GM21381 (cell line): ENCODE data around the gene RUFY1.
A peak's percentile ranks its signal among the peaks of the same experiment; 100 is the strongest.
"Not testable (repeated sequence)": the region's sequence is repeated elsewhere in the genome, so short reads cannot be mapped to it uniquely, and the experiment has no call there.

ENCODE experiments used
- ATAC-seq: cut with Tn5 transposase; IDR thresholded peaks from one replicate; pipeline ENCODE4 v1.9.1; 2021; ENCODE audit warnings: mild to moderate bottlenecking, moderate library complexity; ENCODE audit not compliant: unreplicated experiment

RUFY1 gene

DNA sequence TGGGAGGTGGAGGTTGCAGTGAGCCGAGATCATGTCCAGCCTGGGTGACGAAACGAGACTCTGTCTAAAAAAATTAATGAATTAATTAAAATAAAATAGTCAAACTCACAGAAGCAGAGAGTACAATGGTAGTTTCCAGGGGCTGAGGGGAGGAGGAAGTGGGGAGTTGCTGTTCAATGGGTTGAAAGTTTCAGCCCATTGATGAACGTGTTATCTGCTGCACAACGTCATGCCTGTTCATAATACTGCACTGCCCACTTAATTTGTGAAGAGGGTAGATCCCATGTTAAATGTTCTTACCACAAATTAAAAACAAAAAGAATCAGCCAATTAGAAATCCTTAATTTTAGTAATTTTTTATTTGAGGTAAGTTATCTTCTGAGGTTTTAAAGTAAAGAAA, 16.4 kb upstream of the RUFY1 start:
- ATAC-seq: peak; percentile 62

DNA sequence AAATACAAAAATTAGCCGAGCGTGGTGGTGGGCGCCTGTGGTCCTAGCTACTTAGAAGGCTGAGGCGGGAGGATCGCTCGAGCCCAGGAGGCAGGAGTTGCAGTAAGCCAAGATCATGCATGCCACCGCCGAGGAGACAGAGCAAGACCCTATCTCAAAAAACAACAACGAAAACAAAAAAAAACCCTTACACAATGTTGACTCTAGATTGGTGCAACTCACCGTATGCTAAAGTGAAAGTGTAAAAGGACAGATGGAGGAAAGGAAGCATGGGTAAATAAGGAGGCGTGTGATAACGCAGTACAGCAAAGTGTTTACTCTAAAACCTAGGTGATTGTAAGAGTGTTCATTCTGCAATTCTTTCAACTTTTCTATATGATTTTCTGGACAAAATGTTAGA, 15.9 kb upstream of the RUFY1 start:
- ATAC-seq: no peak

DNA sequence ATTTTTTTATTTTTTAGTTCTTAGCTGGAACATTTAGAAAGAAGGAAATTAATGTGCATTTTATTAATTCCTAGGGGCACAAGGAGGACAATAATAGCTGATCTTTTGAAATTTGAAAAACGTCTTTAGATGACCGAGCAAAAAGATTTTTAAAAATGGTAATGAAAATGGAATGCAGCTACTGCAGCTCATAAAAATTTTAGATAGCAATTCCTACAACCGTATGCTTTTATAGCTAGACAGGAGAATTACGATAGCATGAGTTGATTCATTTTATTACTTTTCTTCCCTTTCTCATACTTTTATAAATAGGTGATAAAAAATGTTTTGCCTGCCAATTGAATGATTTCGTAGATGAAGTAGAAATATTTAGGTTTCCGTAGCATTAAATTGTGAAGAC, 13.7 kb upstream of the RUFY1 start:
- ATAC-seq: no peak

DNA sequence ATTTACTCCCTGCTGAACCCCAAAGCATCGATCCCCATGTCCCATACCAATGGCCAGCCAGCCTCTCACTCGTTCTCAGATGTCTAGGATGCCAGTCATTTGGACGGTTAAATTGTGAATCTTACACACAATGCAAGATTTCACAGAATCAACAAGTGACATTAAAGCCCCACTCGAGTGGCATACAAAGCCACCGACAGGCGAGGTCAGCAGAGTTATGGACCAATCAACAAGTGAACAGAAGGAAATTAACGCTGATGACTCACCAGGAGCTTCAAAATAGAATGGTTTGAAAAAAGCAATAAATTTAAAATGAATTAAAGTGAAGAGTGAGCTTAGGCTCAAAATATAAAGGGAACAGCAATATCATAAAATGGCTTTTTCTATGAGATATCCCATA, 8.2 kb upstream of the RUFY1 start:
- ATAC-seq: no peak

DNA sequence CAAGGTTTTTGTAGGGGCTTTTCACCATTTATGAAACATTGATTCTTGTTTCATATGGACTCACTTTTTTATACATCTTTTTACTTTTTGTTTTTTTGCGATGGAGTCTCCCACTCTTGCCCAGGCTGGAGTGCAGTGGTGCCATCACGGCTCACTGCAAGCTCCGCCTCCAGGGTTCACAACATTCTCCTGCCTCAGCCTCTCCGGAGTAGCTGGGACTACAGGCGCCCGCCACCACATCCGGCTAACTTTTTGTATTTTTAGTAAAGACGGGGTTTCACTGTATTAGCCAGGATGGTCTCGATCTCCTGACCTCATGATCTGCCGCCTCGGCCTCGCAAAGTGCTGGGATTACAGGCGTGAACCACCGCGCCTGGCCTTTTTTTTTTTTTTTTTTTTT, 7.1 kb upstream of the RUFY1 start:
- ATAC-seq: not testable (repeated sequence)

DNA sequence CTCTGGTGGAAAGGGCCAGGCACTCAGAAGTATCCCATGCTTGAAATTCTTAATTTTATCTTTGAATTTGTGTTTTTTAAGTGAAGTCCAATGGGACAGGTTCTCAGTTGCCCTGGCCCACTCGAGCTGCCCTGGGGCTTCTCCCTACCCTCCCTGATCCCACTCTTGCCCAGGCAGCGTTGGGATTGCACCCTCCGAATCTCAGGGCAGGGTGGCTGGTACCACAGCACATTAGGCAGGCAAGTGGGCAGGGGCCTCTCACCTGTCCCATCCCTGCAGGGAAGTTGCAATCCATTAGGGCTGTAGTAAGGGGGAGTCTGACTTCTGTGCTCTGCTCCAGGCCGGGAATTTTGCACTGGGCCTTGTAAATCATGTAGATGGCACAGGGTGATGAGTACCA, 2.7 kb downstream of the RUFY1 start:
- no peak for ATAC-seq

DNA sequence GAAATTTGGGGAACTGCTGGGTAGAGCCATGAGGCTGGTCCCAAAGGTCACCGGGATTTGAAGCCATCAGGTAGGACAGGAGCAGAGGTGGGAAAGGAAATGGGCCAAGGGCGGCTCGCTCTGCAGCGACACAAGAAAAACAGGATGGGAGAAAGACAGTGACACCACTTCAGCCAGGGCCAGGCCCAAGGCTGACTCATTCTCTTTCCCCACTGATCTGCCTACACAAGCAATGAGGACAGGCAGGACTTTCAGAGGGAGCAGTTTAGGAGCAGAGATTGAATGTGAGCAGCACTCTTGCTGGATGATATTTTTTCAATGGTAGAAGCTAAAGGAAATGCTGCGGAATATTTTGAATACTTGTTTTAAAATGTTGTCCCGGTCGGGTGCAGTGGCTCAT, 3.5 kb downstream of the RUFY1 start:
- no peak for ATAC-seq

DNA sequence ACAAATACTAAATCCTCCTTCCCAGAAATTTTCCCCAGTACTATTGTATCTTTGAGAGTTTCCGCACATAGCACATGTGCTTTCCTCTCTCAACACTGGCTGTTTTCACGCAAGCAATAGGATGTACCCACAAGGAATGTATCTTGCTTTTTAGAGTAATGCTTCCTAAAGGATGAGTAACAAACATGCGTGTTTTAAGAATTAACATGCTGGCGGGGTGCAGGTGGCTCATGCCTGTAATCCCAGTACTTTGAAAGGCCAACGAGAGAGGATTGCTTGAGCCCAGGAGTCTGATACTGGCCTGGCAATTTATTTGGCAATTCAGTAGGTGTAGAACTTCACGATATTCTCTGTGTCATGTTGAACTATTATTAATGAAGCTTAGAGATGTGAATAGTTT, 4.6 kb downstream of the RUFY1 start:
- ATAC-seq: no peak

DNA sequence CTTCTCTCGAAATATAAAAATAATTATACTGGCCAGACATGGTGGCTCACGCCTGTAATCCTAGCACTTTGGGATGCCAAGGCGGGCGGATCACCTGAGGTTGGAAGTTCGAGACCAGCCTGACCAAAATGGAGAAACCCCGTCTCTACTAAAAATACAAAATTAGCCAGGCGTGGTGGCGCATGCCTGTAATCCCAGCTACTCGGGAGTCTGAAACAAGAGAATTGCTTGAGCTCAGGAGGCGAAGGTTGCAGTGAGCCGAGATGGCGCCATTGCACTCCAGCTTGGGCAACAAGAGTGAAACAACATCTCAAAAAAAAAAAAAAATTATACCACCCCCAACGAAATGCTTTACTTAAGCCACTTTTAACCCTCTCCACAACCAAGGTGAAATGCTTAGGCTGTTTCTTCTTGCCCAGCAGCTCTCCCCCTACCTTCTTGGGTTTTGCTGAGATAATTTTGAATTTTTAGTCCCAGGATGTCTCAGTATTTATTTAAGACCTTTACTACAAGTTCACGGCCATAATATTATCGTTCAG, 8.0 kb downstream of the RUFY1 start:
- ATAC-seq: not testable (repeated sequence)

DNA sequence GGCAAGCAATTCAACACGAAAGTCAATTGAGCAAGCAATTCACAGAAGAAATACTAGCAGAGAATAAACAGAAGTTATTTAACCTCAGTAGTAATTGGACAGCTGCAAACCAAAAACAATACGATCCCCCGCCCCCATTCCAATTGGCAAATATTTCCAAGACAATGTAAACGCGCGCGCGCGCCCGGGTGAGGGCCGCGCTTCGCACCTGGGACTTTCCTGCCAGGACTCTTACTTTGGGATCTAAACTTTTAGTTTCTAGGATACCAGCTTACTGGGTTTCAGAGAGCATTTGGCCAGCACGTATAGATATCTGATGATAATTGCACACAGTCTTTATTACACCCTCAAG, 8.6 kb downstream of the RUFY1 start:
- no peak for ATAC-seq

DNA sequence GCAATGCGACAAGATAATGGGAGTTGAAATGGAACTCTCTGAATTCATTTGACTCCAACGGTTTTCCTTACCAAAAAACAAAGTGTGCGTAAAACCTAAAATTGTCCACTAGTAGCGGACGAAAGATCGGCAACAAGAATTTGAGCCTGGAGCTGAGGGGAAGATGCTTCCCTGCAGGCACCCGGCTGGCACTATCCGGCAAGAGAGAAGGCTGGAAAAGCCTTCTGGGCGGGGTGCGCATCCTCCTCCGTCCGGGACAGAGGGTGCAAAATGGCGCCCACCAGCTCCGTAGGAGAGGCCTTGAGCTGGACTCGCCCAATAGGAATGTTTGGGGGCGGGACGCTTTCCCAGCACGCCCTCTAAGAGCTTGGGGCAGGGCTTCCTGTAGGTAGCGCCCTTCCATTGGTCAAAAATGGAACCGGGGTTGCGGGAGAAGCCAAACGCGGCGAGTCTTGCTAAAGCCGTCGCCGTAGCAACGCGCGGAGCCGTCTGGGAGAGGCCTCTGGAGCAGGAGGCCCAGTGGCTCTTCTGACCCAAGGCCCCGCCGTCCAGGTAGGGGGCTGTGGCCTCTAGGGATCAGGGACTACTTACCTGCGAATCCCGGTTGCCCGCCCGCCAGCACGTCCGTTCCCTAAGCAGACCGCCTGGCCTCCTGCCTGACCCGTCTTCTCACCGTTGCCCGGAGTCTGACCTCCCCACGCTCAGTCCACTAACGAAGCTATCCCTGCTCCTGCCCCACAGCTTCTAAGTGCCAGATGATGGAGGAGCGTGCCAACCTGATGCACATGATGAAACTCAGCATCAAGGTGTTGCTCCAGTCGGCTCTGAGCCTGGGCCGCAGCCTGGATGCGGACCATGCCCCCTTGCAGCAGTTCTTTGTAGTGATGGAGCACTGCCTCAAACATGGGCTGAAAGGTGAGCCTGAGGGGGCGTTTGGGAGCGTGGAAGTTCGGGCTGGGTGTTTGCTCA, 9.2 kb downstream of the RUFY1 start:
- peak; percentile 98 for ATAC-seq

DNA sequence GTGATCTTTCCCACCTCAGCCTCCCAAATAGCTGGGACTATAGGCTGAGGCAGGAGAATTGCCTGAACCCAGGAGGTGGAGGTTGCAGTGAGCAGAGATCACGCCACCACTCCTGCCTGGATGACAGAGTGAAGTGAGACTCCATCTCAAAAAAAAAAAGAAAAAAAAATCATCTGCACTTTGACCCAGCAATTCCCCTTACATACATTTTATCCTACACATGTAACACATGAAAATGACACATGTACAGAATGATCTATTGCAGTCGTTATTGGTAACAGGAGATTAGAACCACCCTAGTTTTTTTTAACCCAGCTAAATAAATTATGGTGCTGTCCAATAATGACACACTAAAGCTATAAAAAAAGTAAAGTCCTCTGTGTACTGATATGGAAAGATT, 14.2 kb downstream of the RUFY1 start:
- no peak for ATAC-seq

DNA sequence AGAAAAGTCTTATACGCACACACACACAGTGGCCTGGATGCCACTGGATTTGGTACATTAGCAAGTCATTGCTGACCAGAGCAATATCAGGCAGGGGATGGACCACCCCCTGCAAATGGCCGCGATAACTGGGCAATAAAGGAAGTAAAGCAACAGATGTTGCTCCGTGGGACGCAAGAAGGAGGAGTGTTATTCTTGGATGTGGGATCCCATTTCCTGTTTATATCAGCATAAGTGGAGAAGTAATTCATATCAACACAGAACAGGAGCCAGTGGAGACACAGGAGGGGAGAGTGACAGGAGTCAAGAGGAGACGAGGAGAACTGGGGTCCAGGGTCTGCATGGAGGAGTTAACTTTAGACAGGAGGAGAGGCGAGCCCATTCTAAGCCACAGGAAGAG, 18.4 kb downstream of the RUFY1 start:
- no peak for ATAC-seq

DNA sequence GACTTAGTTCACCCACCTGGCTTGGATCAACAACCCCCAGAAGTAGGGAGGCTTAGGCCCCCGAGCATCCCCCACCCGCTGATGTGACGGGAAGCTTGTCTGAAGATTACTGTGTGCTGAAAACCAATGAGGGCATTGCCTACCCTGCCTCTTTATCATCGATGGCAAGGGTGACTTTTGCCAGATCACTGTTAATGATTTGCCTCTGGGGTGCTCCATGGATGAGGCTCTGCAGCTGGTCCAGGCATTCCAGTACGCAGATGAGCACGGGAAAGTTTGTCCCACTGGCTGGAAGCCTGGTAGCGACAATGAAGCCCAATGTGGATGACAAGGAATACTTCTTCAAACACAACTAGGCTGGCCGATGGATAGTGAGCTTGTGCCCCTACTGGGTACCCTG, 22.0 kb downstream of the RUFY1 start:
- no peak for ATAC-seq

DNA sequence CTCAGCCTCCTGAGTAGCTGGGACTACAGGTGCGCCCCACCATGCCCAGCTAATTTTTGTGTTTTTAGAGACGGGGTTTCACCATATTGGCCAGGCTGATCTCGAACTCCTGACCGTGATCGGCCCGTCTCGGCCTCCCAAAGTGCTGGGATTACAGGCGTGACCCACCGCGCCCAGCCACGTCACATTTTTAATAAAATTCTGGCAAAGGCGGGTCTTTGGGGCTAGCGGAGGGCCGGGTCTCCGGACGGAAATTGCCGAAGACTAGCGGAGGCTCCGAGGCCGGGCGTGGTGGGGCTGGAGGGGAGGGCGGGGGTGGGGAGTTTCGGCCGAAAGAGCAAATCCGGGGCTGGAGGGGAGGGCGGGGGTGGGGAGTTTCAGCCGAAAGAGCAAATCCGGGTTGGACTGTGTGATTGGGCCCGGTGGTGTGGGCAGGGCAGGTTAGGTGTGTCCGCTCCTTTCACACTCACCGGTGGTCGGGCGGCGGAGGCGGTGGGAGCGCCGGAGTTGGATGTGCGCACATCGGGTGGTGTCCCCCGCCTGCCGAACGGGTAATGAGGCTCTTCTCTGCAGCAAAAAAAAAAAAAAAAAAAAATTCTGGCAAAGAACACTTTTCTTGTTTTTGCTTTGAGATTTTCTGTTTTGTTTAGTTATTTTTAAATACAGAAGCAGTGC, 27.1 kb downstream of the RUFY1 start:
- no peak for ATAC-seq

DNA sequence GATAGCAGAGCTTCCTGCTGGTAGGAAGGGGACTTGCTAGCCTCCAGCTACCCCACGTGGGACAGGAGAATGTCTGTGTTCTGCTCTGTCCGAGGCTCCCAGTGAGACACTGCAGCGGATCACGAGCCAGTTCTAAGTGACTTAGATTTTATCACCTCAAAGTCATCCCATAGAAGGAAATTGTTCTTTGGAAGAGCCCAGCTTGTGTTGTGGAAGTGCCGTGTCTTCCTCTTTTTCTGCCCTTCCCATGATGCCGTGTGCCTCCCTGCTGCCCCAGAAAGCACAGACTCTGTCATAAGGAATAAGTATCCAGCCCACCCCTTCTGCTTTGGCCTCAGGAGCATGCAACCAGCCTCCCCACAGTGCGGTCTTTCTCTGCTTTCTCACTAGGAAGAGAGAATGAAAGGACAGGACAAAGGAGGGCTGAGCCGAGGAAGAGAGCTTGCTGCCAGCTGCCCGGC, 35.6 kb downstream of the RUFY1 start:
- ATAC-seq: no peak

DNA sequence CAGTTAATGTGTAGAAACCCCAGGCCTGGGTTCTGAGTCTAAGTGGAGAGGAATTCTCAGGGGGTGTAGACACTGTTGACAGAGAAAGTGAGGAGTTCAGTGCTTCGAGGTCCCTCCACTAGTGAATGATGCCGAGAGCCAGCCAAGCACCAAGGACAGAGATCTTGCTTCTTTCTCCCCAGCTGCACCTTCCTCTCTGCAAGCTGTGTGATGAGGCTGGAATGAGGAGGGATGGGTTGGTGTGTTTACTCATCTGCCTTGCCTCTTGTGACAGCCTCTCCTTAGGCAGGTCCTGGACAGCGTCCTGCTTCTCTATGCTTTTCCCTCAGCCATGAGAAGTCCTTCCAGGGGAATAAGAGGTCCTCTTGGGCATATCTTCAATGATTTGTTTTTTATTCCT, 37.8 kb downstream of the RUFY1 start:
- ATAC-seq: no peak

DNA sequence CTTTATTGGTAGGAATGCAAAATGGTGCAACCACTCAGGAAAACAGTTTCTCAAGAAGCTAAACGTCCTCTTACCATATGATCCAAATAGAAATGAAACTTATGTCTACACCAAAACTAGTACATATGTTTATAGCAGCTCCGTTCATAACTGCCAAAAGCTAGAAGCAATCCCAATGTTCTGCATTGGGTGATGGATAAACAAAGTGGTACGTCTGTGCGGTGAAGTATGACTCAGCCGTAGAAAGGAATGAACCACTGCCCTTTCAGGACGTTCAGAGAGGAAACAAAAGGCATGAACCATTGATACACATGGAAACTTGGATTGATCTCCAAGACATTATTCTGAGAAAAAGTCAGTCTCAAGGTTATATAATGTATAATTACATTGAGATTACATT, 45.6 kb downstream of the RUFY1 start:
- ATAC-seq: no peak

DNA sequence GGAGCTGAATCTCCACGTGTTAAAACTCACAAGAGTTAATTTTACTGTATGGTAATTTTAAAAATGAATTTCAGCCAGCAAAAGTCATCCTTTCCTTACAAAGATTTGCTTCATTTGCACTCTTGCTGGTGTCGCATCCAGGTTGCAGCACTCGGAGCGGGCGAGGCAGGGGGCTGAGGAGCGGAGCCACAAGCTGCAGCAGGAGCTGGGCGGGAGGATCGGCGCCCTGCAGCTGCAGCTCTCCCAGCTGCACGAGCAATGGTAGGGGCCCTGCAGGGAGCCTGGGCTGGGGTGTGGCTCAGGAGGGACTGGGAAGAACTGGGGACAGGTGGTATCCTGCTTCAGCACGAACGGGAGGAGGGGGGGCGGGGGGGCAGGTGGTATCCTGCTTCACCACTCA, 46.1 kb downstream of the RUFY1 start:
- no peak for ATAC-seq

DNA sequence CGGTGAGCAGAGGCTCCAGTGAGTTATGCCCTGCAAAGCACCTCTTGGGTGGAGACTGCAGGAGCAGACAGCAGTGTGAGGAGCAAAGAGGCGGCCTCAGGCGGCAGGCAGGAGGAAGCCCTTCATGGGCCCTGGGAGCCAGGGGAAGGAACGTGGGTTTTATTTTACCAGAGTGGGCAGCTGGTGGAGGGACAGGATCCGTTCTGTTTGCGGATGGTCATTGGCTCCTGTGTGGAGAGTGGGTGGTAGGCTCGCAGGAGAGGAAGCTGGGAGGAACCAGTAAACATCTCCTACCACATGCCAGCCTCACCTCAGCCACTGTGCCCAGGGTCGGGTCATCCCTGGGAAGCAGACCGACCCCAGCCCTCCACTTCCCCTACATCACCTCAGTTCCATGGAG, 48.7 kb downstream of the RUFY1 start:
- no peak for ATAC-seq

DNA sequence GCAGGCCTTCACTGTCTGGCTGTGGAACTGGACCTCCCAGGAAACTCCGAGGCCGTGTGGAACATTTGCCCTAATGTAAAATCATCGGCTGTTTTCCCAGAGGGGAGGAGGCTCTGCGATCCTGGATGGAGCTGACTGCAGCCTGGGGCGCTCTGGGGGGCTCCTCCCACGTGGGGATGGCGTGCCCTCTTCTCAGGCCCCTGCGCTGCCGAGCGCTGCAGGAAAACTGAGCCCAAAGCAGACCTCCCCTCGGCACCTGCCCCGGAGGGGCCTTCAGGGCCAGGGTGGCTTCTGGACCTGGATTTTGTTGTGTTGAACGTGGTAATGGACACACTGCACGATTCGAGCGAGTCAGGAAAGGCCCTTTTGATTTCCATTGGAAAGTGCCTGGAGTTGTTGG, 49.2 kb downstream of the RUFY1 start:
- ATAC-seq: no peak

DNA sequence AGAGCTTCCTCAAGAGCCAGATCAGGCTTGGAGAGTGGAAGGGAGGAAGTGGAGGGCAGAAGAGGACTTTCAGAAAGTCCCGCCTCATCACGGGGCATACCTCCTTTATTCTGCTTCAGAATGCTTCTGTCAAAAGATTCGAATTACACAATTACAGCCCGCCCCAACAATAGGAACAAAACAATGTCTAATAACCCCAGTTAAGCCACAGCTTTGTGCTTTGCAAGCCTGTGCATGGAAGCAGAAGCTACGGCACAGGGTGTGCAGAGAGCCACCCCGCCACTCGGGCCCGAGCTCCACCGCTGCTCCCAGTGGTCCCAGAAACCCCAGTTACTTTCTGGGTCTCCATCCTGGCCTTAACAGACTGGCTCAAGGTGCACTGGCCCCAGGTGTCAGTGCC, 49.6 kb downstream of the RUFY1 start:
- no peak for ATAC-seq
